Measurements from ENCODE around the gene TSPAN9. TPM values are rescaled to one million over a fixed set of nuclear protein-coding genes. Genes with fewer than 3 reads are reported as not detected.

The TSPAN9 gene
- total RNA-seq, 1 donor, result 3.5 TPM

- no peaks in the 10 kb centered on the region for H3K9me3 ChIP-seq (ENCODE audit: low read depth, low read length)
- no peak overlapping the region for H3K4me3 ChIP-seq (ENCODE audit: low read length)
- peaks cover 10% of the 10 kb centered on the region for H3K4me1 ChIP-seq (ENCODE audit: insufficient read depth, low read length)
- no peaks in the 10 kb centered on the region for H3K27me3 ChIP-seq (ENCODE audit: insufficient read depth, low read length)
These were observed 218.6 kb downstream of the TSPAN9 start for GRCh38 chr12:3295646-3296408.

GRCh38 chr12:3296409-3296701 lies 219.2 kb downstream of the TSPAN9 start:
- Histone ChIP-seq H3K4me3 (ENCODE audit: low read length) (no peak overlapping the region), H3K9me3 (ENCODE audit: low read depth, low read length) (no peaks in the 10 kb centered on the region), H3K27me3 (ENCODE audit: insufficient read depth, low read length) (no peaks in the 10 kb centered on the region), H3K4me1 (ENCODE audit: insufficient read depth, low read length) (peaks cover 10% of the 10 kb centered on the region)

GRCh38 chr12:3298603-3299002 lies 221.4 kb downstream of the TSPAN9 start:
- no peak overlapping the region for H3K4me3 ChIP-seq (ENCODE audit: low read length)
- no peaks in the 10 kb centered on the region for H3K27me3 ChIP-seq (ENCODE audit: insufficient read depth, low read length)
- no peaks in the 10 kb centered on the region for H3K9me3 ChIP-seq (ENCODE audit: low read depth, low read length)
- H3K4me1 ChIP-seq (ENCODE audit: insufficient read depth, low read length), result peaks cover 10% of the 10 kb centered on the region

GRCh38 chr12:3299929-3300832 lies 223.0 kb downstream of the TSPAN9 start:
- Histone ChIP-seq H3K4me1 (ENCODE audit: insufficient read depth, low read length) (peaks cover 10% of the 10 kb centered on the region), H3K4me3 (ENCODE audit: low read length) (no peak overlapping the region), H3K27me3 (ENCODE audit: insufficient read depth, low read length) (no peaks in the 10 kb centered on the region)

GRCh38 chr12:3300833-3301401 lies 223.7 kb downstream of the TSPAN9 start:
- no peaks in the 10 kb centered on the region for H3K9me3 ChIP-seq (ENCODE audit: low read depth, low read length)
- peaks cover 10% of the 10 kb centered on the region for H3K4me1 ChIP-seq (ENCODE audit: insufficient read depth, low read length)
- no peaks in the 10 kb centered on the region for H3K27me3 ChIP-seq (ENCODE audit: insufficient read depth, low read length)
- H3K4me3 ChIP-seq (ENCODE audit: low read length), result no peak overlapping the region

More at GRCh38 chr12:3299929-3300832, 223.0 kb downstream of the TSPAN9 start:
- no peaks in the 10 kb centered on the region for H3K9me3 ChIP-seq (ENCODE audit: low read depth, low read length)

GRCh38 chr12:3302401-3303041 lies 225.3 kb downstream of the TSPAN9 start:
- Histone ChIP-seq H3K27me3 (ENCODE audit: insufficient read depth, low read length) (no peaks in the 10 kb centered on the region), H3K4me1 (ENCODE audit: insufficient read depth, low read length) (peaks cover 10% of the 10 kb centered on the region), H3K4me3 (ENCODE audit: low read length) (no peak overlapping the region), H3K9me3 (ENCODE audit: low read depth, low read length) (no peaks in the 10 kb centered on the region)

- Histone ChIP-seq H3K9me3 (ENCODE audit: low read depth, low read length) (no peaks in the 10 kb centered on the region), H3K4me1 (ENCODE audit: insufficient read depth, low read length) (peaks cover 10% of the 10 kb centered on the region), H3K4me3 (ENCODE audit: low read length) (no peak overlapping the region), H3K27me3 (ENCODE audit: insufficient read depth, low read length) (no peaks in the 10 kb centered on the region)
These were observed 226.4 kb downstream of the TSPAN9 start for GRCh38 chr12:3303410-3304136.

GRCh38 chr12:3304436-3305165 lies 227.4 kb downstream of the TSPAN9 start:
- H3K4me3 ChIP-seq (ENCODE audit: low read length), result no peak overlapping the region
- H3K9me3 ChIP-seq (ENCODE audit: low read depth, low read length), result no peaks in the 10 kb centered on the region
- peaks cover 10% of the 10 kb centered on the region for H3K4me1 ChIP-seq (ENCODE audit: insufficient read depth, low read length)
- no peaks in the 10 kb centered on the region for H3K27me3 ChIP-seq (ENCODE audit: insufficient read depth, low read length)

GRCh38 chr12:3305464-3305863 lies 228.3 kb downstream of the TSPAN9 start:
- Histone ChIP-seq H3K9me3 (ENCODE audit: low read depth, low read length) (no peaks in the 10 kb centered on the region), H3K27me3 (ENCODE audit: insufficient read depth, low read length) (no peaks in the 10 kb centered on the region), H3K4me3 (ENCODE audit: low read length) (no peak overlapping the region), H3K4me1 (ENCODE audit: insufficient read depth, low read length) (peaks cover 3% of the 10 kb centered on the region)

- Histone ChIP-seq H3K27me3 (ENCODE audit: insufficient read depth, low read length) (no peaks in the 10 kb centered on the region), H3K4me3 (ENCODE audit: low read length) (no peak overlapping the region), H3K9me3 (ENCODE audit: low read depth, low read length) (no peaks in the 10 kb centered on the region), H3K4me1 (ENCODE audit: insufficient read depth, low read length) (no peaks in the 10 kb centered on the region)
These were observed 228.9 kb downstream of the TSPAN9 start for GRCh38 chr12:3305904-3306619.

GRCh38 chr12:3307389-3307788 lies 230.2 kb downstream of the TSPAN9 start:
- Histone ChIP-seq H3K4me1 (ENCODE audit: insufficient read depth, low read length) (no peaks in the 10 kb centered on the region), H3K4me3 (ENCODE audit: low read length) (no peak overlapping the region), H3K27me3 (ENCODE audit: insufficient read depth, low read length) (no peaks in the 10 kb centered on the region), H3K9me3 (ENCODE audit: low read depth, low read length) (no peaks in the 10 kb centered on the region)

- Histone ChIP-seq H3K4me3 (ENCODE audit: low read length) (no peak overlapping the region), H3K9me3 (ENCODE audit: low read depth, low read length) (no peaks in the 10 kb centered on the region), H3K27me3 (ENCODE audit: insufficient read depth, low read length) (no peaks in the 10 kb centered on the region), H3K4me1 (ENCODE audit: insufficient read depth, low read length) (no peaks in the 10 kb centered on the region)
These were observed 230.9 kb downstream of the TSPAN9 start for GRCh38 chr12:3308063-3308462.

GRCh38 chr12:3308609-3309008 lies 231.4 kb downstream of the TSPAN9 start:
- no peaks in the 10 kb centered on the region for H3K27me3 ChIP-seq (ENCODE audit: insufficient read depth, low read length)
- no peaks in the 10 kb centered on the region for H3K4me1 ChIP-seq (ENCODE audit: insufficient read depth, low read length)
- no peak overlapping the region for H3K4me3 ChIP-seq (ENCODE audit: low read length)
- H3K9me3 ChIP-seq (ENCODE audit: low read depth, low read length), result no peaks in the 10 kb centered on the region
